T-helper 1 cell treated with Interleukin-12 subunit alpha and Interleukin-12 subunit beta and Interleukin-4 antibody, amounts not matched to agents 30 ng/mL and 1 ng/mL, for 36 hours (primary cell): ENCODE measurements around the gene HEMGN. TPM values are rescaled to one million over a fixed set of nuclear protein-coding genes. Genes with fewer than 3 reads are reported as not detected.

Source experiments
- intact Hi-C: fragments of 100-400 bp; cut with micrococcal nuclease; formaldehyde crosslinking; loops from one replicate; pipeline ENCODE4 v1.15.1; 2024
- total RNA-seq: library from RNA; stranded (reverse); gene quantifications from 2 replicates; pipeline ENCODE4 v1.2.3, GENCODE V29; 2022

HEMGN gene
- total RNA-seq, 1 donor from 2014 or later: 0.42 TPM

- intact Hi-C loops: loop anchor here (1.0 to 10.0 kb wide), 8 partner anchors 18 to 494 kb away; partner anchors contain the start of genes NANS, NCBP1, TBC1D2 and TRMO
Observed at GRCh38 chr9:97904725-97905124, 33.2 kb downstream of the HEMGN start.

GRCh38 chr9:97903177-97903576 is 34.8 kb downstream of the HEMGN start:
- intact Hi-C loops: loop anchor here (5.0 to 10.0 kb wide), 4 partner anchors 152 to 352 kb away; partner anchors contain the start of genes NANS, NCBP1, TBC1D2 and TSTD2

GRCh38 chr9:97900738-97901565 is 37.0 kb downstream of the HEMGN start:
- intact Hi-C loops: loop anchor here (1.0 to 10.0 kb wide), 5 partner anchors 154 to 354 kb away; partner anchors contain the start of genes NANS, NCBP1, TBC1D2 and TSTD2

GRCh38 chr9:97900103-97900737 is 37.8 kb downstream of the HEMGN start:
- intact Hi-C loops: loop anchor here (5.0 to 10.0 kb wide), 4 partner anchors 155 to 355 kb away; partner anchors contain the start of genes NANS, NCBP1, TBC1D2 and TSTD2

- intact Hi-C loops: no loop called here
Observed at GRCh38 chr9:97895695-97896332, 42.2 kb downstream of the HEMGN start.

GRCh38 chr9:97895211-97895610 is 42.8 kb downstream of the HEMGN start:
- intact Hi-C loops: no loop called here

- intact Hi-C loops: no loop called here
Observed at GRCh38 chr9:97892421-97892820, 45.6 kb downstream of the HEMGN start.

GRCh38 chr9:97891736-97892135 is 46.2 kb downstream of the HEMGN start:
- intact Hi-C loops: loop anchor here (2.0 kb wide), 1 partner anchor 181 kb away; no protein-coding TSS in a partner anchor

GRCh38 chr9:97889941-97890887 is 47.8 kb downstream of the HEMGN start:
- intact Hi-C loops: loop anchor here (1.0 to 2.0 kb wide), 3 partner anchors 31 to 179 kb away; no protein-coding TSS in a partner anchor

GRCh38 chr9:97880336-97880735 is 57.6 kb downstream of the HEMGN start:
- intact Hi-C loops: no loop called here

Other genes with a start within 250 kb of the HEMGN start
- gene XPA, start 240.8 kb downstream of the HEMGN start, total RNA-seq: 12.5 and 15.2 TPM in 2 replicates
- gene FOXE1, start 84.9 kb downstream of the HEMGN start, total RNA-seq: not detected in 2 replicates
- 23.0 and 23.3 TPM in 2 replicates for gene TRMO, start 15.7 kb downstream of the HEMGN start, total RNA-seq
- gene ANP32B, start 45.2 kb upstream of the HEMGN start, total RNA-seq: 232 and 236 TPM in 2 replicates
- gene NANS, start 118.6 kb upstream of the HEMGN start, total RNA-seq: 58.7 and 59.5 TPM in 2 replicates
- 102 and 104 TPM in 2 replicates for gene TRIM14, start 181.1 kb upstream of the HEMGN start, total RNA-seq